Measurements from ENCODE around the gene PKN1. TPM values are rescaled to one million over a fixed set of nuclear protein-coding genes. Genes with fewer than 3 reads are reported as not detected.
"Not testable (repeated sequence)": the region's sequence is repeated elsewhere in the genome, so short reads cannot be mapped to it uniquely, and the experiment has no call there.

PKN1 gene
- total RNA-seq, 1 donor from 2014 or later: 85.9 TPM

DNA sequence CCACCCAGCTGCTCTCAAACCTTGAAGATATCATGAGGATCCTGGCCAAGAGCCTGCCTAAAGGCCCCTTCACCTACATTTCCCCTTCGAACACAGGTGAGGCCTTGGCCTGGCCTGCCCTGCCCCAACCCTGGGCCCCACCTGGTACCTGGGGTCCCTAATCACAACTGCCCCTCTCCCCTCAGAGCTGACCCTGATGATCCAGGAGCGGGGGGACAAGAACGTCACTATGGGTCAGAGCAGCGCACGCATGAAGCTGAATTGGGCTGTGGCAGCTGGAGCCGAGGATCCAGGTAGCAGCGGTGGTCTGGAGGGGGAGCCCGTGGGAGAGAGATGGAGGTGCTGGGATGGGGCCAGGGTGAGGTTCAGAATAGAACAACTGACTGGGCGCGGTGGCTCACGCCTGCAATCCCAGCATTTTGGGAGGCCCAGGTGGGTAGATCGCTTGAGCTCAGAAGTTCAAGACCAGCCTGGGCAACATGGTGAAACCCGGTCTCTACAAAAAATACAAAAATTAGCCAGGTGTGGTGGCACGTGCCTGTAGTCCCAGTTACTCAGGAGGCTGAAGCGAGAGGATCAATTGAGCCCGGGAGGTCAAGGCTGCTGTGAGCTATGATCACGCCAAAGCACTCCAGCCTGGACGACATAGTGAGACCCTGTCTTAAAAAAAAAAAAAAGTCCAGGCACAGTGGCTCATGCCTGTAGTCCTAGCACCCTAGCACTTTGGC, 31.5 kb upstream of the PKN1 start:
- no peak for DNase-seq (ENCODE audit: low spot score in 2 of 2, unreplicated experiment in 2 of 2)
- Mint-ChIP-seq H3K9me3 (no peaks in the 10 kb centered on the region), H3K27ac (no peak overlapping the region), H3K36me3 (no peaks in the 10 kb centered on the region), H3K27me3 (ENCODE audit: low read depth) (no peaks in the 10 kb centered on the region), H3K4me3 (no peak overlapping the region), H3K4me1 (peaks cover 5% of the 10 kb centered on the region)
- TF ChIP-seq, protein P1, sequence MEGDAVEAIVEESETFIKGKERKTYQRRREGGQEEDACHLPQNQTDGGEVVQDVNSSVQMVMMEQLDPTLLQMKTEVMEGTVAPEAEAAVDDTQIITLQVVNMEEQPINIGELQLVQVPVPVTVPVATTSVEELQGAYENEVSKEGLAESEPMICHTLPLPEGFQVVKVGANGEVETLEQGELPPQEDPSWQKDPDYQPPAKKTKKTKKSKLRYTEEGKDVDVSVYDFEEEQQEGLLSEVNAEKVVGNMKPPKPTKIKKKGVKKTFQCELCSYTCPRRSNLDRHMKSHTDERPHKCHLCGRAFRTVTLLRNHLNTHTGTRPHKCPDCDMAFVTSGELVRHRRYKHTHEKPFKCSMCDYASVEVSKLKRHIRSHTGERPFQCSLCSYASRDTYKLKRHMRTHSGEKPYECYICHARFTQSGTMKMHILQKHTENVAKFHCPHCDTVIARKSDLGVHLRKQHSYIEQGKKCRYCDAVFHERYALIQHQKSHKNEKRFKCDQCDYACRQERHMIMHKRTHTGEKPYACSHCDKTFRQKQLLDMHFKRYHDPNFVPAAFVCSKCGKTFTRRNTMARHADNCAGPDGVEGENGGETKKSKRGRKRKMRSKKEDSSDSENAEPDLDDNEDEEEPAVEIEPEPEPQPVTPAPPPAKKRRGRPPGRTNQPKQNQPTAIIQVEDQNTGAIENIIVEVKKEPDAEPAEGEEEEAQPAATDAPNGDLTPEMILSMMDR (IDR thresholded peaks at IDR 0.05; ENCODE audit: unreplicated experiment): no peak

DNA sequence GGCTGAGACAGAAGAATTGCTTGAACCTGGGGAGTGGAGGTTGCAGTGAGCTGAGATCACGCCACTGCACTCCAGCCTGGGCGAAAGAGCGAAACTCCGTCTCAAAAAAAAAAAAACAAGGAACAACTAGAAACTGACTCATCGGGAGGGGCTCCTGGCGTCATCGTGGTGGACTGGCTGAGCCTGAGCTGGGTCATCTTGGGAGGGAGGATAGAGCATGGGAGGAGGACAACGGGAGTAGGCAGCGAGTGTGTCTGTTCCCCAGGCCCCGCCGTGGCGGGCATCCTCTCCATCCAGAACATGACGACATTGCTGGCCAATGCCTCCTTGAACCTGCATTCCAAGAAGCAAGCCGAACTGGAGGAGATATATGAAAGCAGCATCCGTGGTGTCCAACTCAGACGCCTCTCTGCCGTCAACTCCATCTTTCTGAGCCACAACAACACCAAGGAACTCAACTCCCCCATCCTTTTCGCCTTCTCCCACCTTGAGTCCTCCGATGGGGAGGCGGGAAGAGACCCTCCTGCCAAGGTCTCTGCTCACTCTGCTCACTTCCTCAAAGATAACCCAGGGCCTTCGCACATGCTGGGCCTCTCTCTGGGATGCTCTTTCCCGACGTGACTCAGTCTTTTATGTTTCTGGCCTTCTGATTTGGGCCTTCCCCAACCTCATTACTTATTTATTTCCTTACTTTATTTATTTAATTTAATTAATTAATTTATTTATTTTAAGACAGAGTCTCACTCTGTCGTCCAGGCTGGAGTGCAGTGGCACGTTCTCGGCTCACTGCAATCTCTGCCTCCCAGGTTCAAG, 30.6 kb upstream of the PKN1 start:
- H3K9me3 Mint-ChIP-seq: no peaks in the 10 kb centered on the region

DNA sequence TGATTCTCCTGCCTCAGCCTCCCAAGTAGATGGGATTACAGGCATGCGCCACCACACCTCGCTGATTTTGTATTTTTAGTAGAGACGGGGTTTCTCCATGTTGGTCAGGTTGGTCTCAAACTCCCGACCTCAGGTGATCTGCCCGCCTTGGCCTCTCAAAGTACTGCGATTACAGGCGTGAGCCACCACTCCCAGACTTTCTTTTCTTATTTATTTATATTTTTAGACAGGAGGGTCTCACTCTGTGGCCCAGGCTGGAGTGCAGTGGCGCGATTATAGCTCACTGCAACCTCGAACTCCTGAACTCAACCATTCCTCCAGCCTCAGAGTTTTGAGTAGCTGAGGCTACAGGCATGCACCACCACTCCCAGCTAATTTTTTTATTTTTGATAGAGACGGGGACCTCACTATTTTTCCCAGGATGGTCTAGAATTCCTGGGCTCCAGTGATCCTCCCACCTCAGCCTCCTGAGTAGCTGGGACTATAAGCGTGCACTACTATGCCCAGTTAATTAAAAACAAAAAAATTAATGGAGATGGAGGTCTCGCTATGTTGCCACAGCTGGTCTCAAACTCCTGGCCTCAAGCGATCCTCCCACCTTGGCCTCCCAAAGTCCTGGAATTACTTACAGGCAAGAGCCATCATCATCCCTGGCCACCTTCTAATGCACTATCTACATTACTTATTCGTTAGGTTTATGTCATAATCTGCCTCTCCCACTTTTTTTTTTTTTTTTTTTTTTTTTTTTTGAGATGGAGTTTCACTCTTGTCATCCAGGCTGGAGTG, 29.8 kb upstream of the PKN1 start:
- not testable (repeated sequence) for H3K4me1 Mint-ChIP-seq; H3K4me3 Mint-ChIP-seq; H3K27me3 Mint-ChIP-seq (ENCODE audit: low read depth); DNase-seq (ENCODE audit: low spot score in 2 of 2, unreplicated experiment in 2 of 2); H3K9me3 Mint-ChIP-seq; H3K36me3 Mint-ChIP-seq; H3K27ac Mint-ChIP-seq

More for the DNA sequence above, 30.6 kb upstream of the PKN1 start:
- no peak for DNase-seq (ENCODE audit: low spot score in 2 of 2, unreplicated experiment in 2 of 2)
- Mint-ChIP-seq H3K27me3 (ENCODE audit: low read depth) (no peaks in the 10 kb centered on the region), H3K4me3 (no peak overlapping the region), H3K27ac (no peak overlapping the region), H3K4me1 (peaks cover 8% of the 10 kb centered on the region), H3K36me3 (peaks cover 2% of the 10 kb centered on the region)
- TF ChIP-seq, protein P1 (IDR thresholded peaks at IDR 0.05; ENCODE audit: unreplicated experiment): no peak

DNA sequence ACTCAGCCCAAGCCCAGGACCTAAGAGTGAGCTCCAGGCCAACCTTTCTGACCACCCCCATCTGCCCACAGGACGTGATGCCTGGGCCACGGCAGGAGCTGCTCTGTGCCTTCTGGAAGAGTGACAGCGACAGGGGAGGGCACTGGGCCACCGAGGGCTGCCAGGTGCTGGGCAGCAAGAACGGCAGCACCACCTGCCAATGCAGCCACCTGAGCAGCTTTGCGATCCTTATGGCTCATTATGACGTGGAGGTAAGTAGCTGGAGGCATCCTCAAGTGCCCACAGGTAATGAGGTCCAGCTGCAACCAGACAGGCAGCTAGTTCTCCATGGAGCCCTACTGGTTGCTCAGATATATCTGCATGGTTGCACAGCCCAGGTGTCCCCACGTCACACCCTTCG, 28.8 kb upstream of the PKN1 start:
- Mint-ChIP-seq H3K36me3 (peaks cover 8% of the 10 kb centered on the region), H3K4me3 (no peak overlapping the region), H3K4me1 (peaks cover 8% of the 10 kb centered on the region), H3K27ac (no peak overlapping the region), H3K9me3 (no peaks in the 10 kb centered on the region), H3K27me3 (ENCODE audit: low read depth) (no peaks in the 10 kb centered on the region)
- no peak for DNase-seq (ENCODE audit: low spot score in 2 of 2, unreplicated experiment in 2 of 2)
- TF ChIP-seq, protein P1 (IDR thresholded peaks at IDR 0.05; ENCODE audit: unreplicated experiment): no peak

DNA sequence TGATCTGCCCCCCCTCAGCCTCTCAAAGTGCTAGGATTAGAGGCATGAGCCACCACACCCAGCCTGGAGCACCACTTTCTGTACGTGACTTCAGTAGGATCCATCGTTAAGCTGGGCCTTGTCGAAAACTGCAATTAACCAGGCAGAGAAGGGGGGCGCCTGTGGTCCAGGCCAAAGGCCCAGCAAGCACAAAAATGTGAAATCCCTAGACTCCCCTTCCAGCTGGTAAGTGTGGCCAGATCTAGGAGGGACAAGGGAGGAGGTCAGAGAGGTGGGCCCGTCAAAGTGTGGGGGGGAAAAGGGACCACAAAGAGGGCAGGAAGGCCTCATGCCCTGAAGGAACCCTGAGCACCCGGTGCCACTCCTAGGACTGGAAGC, 27.7 kb upstream of the PKN1 start:
- Mint-ChIP-seq H3K27me3 (ENCODE audit: low read depth) (no peaks in the 10 kb centered on the region), H3K4me3 (peak overlapping the region; percentile 66), H3K9me3 (no peaks in the 10 kb centered on the region), H3K4me1 (peaks cover 8% of the 10 kb centered on the region), H3K36me3 (peaks cover 12% of the 10 kb centered on the region), H3K27ac (no peak overlapping the region)
- no peak for DNase-seq (ENCODE audit: low spot score in 2 of 2, unreplicated experiment in 2 of 2)
- TF ChIP-seq, protein P1 (IDR thresholded peaks at IDR 0.05; ENCODE audit: unreplicated experiment): no peak

Measured in mesothelial cell of epicardium (in vitro differentiated cells).